Measurements from ENCODE around the gene SERPINB6.

The SERPINB6 gene

DNA sequence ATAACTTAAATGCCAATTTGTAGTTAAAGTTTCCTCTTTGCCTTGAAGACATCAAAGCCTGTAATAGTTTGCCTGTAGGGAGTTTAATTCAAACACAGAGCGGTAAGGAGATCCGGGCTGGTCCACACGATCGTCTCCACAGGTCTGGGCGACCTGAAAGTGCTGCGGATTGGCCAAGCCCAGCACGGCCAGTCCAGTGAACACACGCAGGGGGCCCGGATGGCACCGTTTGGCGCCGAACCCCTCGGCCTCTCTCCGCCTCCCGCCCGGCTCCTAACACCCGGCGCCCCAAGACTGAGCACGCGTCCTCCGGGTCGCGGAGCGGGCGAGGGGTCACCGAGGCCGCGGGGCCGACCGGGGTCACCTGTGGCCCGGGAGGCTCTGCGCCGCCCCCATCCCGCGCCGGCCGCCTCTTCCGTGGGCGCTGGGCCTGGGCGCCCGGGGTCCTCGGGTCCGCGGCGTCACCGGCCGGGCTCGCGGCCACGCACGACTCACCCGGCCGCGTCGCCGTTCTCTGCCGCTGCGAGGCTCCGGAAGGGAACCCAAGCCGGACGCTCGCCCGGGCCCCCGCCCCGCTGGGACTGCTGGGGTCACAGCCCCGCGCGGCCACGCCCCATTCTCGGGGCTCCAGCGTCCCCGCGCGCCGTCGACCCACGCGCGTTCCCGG lies 481 bp downstream of the SERPINB6 start:
- peak; percentile 42 for DNase-seq (ENCODE audit: extremely low spot score)

DNA sequence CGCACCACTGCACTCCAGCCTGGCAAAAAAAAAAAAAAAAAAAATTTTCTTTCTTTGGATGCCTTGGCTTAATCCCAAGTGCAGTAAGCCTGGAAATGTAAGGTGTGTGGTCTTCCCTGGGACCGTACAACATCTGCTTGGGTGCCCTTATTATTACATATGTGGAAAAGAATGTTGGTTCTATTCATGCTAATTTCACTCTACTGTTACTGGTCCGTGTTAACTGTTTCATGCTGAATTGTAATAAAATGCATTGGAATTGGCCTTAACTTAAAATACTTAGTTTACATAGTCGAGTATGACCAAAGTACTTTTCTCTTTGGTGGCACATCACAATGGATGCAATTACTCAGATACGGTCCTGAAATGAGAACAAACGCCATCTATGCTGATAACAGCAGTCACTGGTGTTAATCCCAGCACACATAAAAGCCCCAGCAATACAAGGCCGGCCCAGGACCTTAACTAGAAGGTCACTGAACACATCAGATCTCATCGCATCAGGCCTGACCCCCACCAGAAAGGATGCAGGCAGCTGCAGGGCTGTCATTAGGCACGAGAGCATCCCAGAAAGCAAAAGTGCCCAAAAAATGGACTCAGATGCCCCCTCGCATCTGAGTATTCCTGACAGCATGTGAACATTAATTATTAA lies 1.2 kb downstream of the SERPINB6 start:
- TF ChIP-seq, protein P1, sequence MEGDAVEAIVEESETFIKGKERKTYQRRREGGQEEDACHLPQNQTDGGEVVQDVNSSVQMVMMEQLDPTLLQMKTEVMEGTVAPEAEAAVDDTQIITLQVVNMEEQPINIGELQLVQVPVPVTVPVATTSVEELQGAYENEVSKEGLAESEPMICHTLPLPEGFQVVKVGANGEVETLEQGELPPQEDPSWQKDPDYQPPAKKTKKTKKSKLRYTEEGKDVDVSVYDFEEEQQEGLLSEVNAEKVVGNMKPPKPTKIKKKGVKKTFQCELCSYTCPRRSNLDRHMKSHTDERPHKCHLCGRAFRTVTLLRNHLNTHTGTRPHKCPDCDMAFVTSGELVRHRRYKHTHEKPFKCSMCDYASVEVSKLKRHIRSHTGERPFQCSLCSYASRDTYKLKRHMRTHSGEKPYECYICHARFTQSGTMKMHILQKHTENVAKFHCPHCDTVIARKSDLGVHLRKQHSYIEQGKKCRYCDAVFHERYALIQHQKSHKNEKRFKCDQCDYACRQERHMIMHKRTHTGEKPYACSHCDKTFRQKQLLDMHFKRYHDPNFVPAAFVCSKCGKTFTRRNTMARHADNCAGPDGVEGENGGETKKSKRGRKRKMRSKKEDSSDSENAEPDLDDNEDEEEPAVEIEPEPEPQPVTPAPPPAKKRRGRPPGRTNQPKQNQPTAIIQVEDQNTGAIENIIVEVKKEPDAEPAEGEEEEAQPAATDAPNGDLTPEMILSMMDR (IDR thresholded peaks at IDR 0.05; ENCODE audit: control extremely low read depth, extremely low read depth, low read depth, missing control alignments), result no peak

More for the DNA sequence above, 481 bp downstream of the SERPINB6 start:
- ChIA-PET POLR2A (interaction anchor here (0.7 kb wide), 1 partner anchor 11 kb away, joined by 6 read pairs; no protein-coding TSS in a partner anchor), CTCF (interaction anchor here (1.0 to 1.3 kb wide), 2 partner anchors 16 to 124 kb away, joined by 3 to 4 read pairs; no protein-coding TSS in a partner anchor)
- TF ChIP-seq, protein P1 (IDR thresholded peaks at IDR 0.05; ENCODE audit: control extremely low read depth, extremely low read depth, low read depth, missing control alignments), result no peak

DNA sequence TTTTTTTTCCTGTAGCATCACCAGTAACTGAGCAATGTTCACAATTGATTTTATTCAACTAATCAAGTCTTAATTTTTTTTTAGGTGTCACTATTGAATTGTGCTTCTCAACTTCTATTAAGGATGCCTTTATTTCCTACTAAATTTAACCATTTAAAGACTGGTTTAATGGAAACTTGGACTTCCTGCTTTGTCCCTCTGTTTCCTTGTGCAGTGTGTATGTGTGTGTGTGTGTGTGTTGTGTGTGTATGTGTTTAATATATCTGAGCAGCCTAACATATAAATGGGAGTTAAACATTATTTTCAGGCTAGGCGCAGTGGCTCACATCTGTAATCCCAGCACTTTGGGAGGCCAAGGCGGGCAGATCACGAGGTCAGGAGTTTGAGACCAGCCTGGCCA lies 1.8 kb downstream of the SERPINB6 start:
- ChIA-PET POLR2A (no interaction called here), CTCF (interaction anchor here (0.6 kb wide), 1 partner anchor 17 kb away, joined by 3 read pairs; no protein-coding TSS in a partner anchor)
- TF ChIP-seq, protein P1 (IDR thresholded peaks at IDR 0.05; ENCODE audit: control extremely low read depth, extremely low read depth, low read depth, missing control alignments), result no peak
- DNase-seq (ENCODE audit: extremely low spot score), result no peak

More for the DNA sequence above, 1.2 kb downstream of the SERPINB6 start:
- POLR2A ChIA-PET, result interaction anchor here (0.7 kb wide), 1 partner anchor 10 kb away, joined by 6 read pairs; no protein-coding TSS in a partner anchor
- no peak for DNase-seq (ENCODE audit: extremely low spot score)
- CTCF ChIA-PET, result no interaction called here

DNA sequence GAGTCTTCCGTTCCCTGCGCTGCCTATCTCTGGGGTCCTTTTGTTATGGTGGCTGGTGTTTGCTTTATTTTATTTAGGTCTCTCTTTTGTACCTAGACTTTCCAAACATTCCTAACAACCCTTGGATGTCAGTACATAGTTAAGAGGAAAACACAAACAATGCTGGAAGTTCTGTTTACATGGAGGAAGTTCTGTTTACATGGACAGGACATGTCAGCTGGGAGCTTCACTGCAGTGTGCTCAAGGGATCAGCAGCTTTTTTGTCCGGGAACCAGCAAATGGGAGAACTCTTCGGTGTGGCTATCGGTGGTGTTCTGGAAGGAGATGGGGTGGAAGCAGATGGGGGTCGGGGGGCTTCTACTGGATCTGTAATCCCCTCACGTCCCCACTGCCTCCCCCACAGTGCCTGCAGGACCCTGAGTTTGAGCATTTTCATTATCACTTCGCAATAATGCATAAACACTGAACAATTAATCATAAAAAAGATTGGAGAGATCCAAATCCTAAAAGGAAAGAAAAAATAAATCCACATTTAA lies 2.7 kb downstream of the SERPINB6 start:
- POLR2A ChIA-PET, result no interaction called here
- TF ChIP-seq, protein P1 (IDR thresholded peaks at IDR 0.05; ENCODE audit: control extremely low read depth, extremely low read depth, low read depth, missing control alignments), result no peak
- no peak for DNase-seq (ENCODE audit: extremely low spot score)
- CTCF ChIA-PET, result no interaction called here

DNA sequence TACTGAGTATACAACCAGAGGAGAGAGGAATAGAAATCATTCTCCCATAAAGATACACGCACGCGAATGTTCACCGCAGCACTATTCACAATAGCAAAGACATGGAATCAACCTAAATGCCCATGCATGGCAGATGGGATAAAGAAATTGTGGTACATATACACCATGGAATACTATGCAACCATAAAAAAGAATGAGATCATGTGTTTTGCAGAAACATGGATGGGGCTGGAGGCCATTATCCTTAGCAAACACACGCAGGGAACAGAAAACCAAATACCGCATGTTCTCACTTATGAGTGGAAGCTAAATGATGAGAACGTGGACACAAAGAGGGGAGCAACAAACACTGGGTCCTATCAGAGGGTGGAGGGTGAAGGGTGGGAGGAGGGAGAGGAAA lies 3.4 kb downstream of the SERPINB6 start:
- ChIA-PET POLR2A (no interaction called here), CTCF (no interaction called here)
- TF ChIP-seq, protein P1 (IDR thresholded peaks at IDR 0.05; ENCODE audit: control extremely low read depth, extremely low read depth, low read depth, missing control alignments), result no peak

DNA sequence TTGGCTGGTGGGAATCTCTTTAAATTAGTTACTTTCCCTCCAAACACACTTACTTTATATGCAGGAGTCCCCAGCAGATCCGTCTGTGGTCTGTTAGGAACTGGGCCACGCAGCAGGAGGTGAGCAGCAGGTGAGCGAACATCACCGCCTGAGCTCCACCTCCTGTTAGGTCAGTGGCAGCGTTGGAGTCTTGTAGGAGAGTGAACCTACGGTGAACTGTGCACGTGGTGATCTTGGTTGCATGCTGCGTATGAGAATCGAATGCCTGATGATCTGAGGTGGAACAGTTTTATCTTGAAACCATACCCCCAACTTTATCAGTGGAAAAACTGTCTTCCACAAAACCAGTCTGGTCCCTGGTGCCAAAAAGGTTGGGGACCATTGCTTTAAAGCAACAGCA lies 5.0 kb downstream of the SERPINB6 start:
- ChIA-PET CTCF (interaction anchor here (1.1 to 2.0 kb wide), 7 partner anchors 9 to 135 kb away, joined by 3 to 5 read pairs (median 3); no protein-coding TSS in a partner anchor), POLR2A (no interaction called here)
- TF ChIP-seq, protein P1 (IDR thresholded peaks at IDR 0.05; ENCODE audit: control extremely low read depth, extremely low read depth, low read depth, missing control alignments), result no peak
- no peak for DNase-seq (ENCODE audit: extremely low spot score)

More for the DNA sequence above, 3.4 kb downstream of the SERPINB6 start:
- DNase-seq (ENCODE audit: extremely low spot score), result no peak
